Islet precursor cell (in vitro differentiated cells): Measurements from ENCODE around the gene ID2.
"Not testable (repeated sequence)": the region's sequence is repeated elsewhere in the genome, so short reads cannot be mapped to it uniquely, and the experiment has no call there.

ENCODE experiments used
- DNase-seq: peaks from one replicate; pipeline ENCODE4 v3.0.0-alpha.2; 2018

The ID2 gene

GRCh38 chr2:8691859-8692437 lies 10.1 kb downstream of the ID2 start:
- DNase-seq, result no peak

- no peak for DNase-seq
Observed at GRCh38 chr2:8692783-8693156, 10.9 kb downstream of the ID2 start.

GRCh38 chr2:8693157-8693821 lies 11.4 kb downstream of the ID2 start:
- DNase-seq, result peak; percentile 74

GRCh38 chr2:8694737-8695136 lies 12.9 kb downstream of the ID2 start:
- DNase-seq, result no peak

- no peak for DNase-seq
Observed at GRCh38 chr2:8697190-8697589, 15.3 kb downstream of the ID2 start.

- DNase-seq, result no peak
Observed at GRCh38 chr2:8699839-8700238, 18.0 kb downstream of the ID2 start.

GRCh38 chr2:8701681-8702379 lies 20.0 kb downstream of the ID2 start:
- no peak for DNase-seq

- no peak for DNase-seq
Observed at GRCh38 chr2:8704906-8705305, 23.1 kb downstream of the ID2 start.

GRCh38 chr2:8709611-8710010 lies 27.8 kb downstream of the ID2 start:
- no peak for DNase-seq

- no peak for DNase-seq
Observed at GRCh38 chr2:8710951-8711350, 29.1 kb downstream of the ID2 start.

- DNase-seq, result no peak
Observed at GRCh38 chr2:8714283-8714682, 32.4 kb downstream of the ID2 start.

- DNase-seq, result no peak
Observed at GRCh38 chr2:8714971-8715370, 33.1 kb downstream of the ID2 start.

GRCh38 chr2:8719528-8719927 lies 37.7 kb downstream of the ID2 start:
- no peak for DNase-seq

- DNase-seq, result no peak
Observed at GRCh38 chr2:8720741-8721140, 38.9 kb downstream of the ID2 start.

- no peak for DNase-seq
Observed at GRCh38 chr2:8721410-8721809, 39.6 kb downstream of the ID2 start.

- no peak for DNase-seq
Observed at GRCh38 chr2:8722986-8723385, 41.1 kb downstream of the ID2 start.

- DNase-seq, result no peak
Observed at GRCh38 chr2:8725838-8726237, 44.0 kb downstream of the ID2 start.

- DNase-seq, result no peak
Observed at GRCh38 chr2:8728305-8729015, 46.6 kb downstream of the ID2 start.

GRCh38 chr2:8729101-8729500 lies 47.2 kb downstream of the ID2 start:
- not testable (repeated sequence) for DNase-seq

GRCh38 chr2:8729939-8730338 lies 48.1 kb downstream of the ID2 start:
- DNase-seq, result no peak

GRCh38 chr2:8732601-8733000 lies 50.7 kb downstream of the ID2 start:
- no peak for DNase-seq
